HAP-1 (cell line): ENCODE measurements around the gene NCR1.
"Not testable (repeated sequence)": the region's sequence is repeated elsewhere in the genome, so short reads cannot be mapped to it uniquely, and the experiment has no call there.

Experiments
- DNase-seq, 2 experiments: peaks; one replicate each; pipeline ENCODE4 v3.0.0-alpha.2; 2016 to 2020; ENCODE audit warnings: low spot score in 2 of 2
- H3K27me3 ChIP-seq: fragments of 250-450 bp; sonication (Bioruptor Pico); 2 replicates; pipeline ENCODE4 v1.5.1; 2020; ENCODE audit warnings: low read depth, mild to moderate bottlenecking, moderate library complexity
- H3K36me3 ChIP-seq: fragments of 250-450 bp; sonication (Bioruptor Pico); replicated peaks from 2 replicates; pipeline ENCODE4 v1.5.1; 2020; ENCODE audit warnings: mild to moderate bottlenecking
- H3K4me1 ChIP-seq: fragments of 250-450 bp; sonication (Bioruptor Pico); 2 replicates; pipeline ENCODE4 v1.5.1; 2020; ENCODE audit warnings: mild to moderate bottlenecking
- H3K4me3 ChIP-seq: fragments of 250-450 bp; sonication (Bioruptor Pico); 2 replicates; pipeline ENCODE4 v1.5.1; 2020; ENCODE audit warnings: mild to moderate bottlenecking, moderate library complexity
- H3K9me3 ChIP-seq: fragments of 250-450 bp; sonication (Bioruptor Pico); 2 replicates; pipeline ENCODE4 v1.5.1; 2020; ENCODE audit warnings: mild to moderate bottlenecking, moderate library complexity
- in situ Hi-C: fragments of 300-500 bp; cut with MboI; formaldehyde crosslinking; loops from 3 replicates; pipeline ENCODE4 v1.14.3; 2020; ENCODE audit warnings: low sequenced_read_pairs, inconsistent platforms, mixed read lengths

NCR1 gene

GRCh38 chr19:54923276-54923675 lies 17.3 kb downstream of the NCR1 start:
- Histone ChIP-seq H3K36me3 (no peaks in the 10 kb centered on the region), H3K27me3 (no peaks in the 10 kb centered on the region), H3K4me1 (no peaks in the 10 kb centered on the region), H3K4me3 (no peak overlapping the region), H3K9me3 (peaks cover 2% of the 10 kb centered on the region)
- no peak for DNase-seq
- in situ Hi-C loops = no loop called here

GRCh38 chr19:54928299-54928698 lies 22.4 kb downstream of the NCR1 start:
- Histone ChIP-seq H3K36me3 (no peaks in the 10 kb centered on the region), H3K4me1 (no peaks in the 10 kb centered on the region), H3K4me3 (no peak overlapping the region), H3K27me3 (no peaks in the 10 kb centered on the region), H3K9me3 (peaks cover 7% of the 10 kb centered on the region)
- DNase-seq = no peak
- in situ Hi-C loops = no loop called here

GRCh38 chr19:54937926-54938325 lies 32.0 kb downstream of the NCR1 start:
- no peaks in the 10 kb centered on the region for H3K36me3 ChIP-seq
- no peaks in the 10 kb centered on the region for H3K9me3 ChIP-seq
- no peak overlapping the region for H3K4me3 ChIP-seq
- in situ Hi-C loops = no loop called here
- H3K4me1 ChIP-seq = no peaks in the 10 kb centered on the region
- no peak for DNase-seq
- no peaks in the 10 kb centered on the region for H3K27me3 ChIP-seq

GRCh38 chr19:54938906-54939305 lies 33.0 kb downstream of the NCR1 start:
- no peak overlapping the region for H3K4me3 ChIP-seq
- no peaks in the 10 kb centered on the region for H3K4me1 ChIP-seq
- H3K27me3 ChIP-seq = no peaks in the 10 kb centered on the region
- no peak for DNase-seq
- no peaks in the 10 kb centered on the region for H3K9me3 ChIP-seq
- in situ Hi-C loops = no loop called here
- H3K36me3 ChIP-seq = no peaks in the 10 kb centered on the region

GRCh38 chr19:54939538-54939937 lies 33.6 kb downstream of the NCR1 start:
- H3K36me3 ChIP-seq, in situ Hi-C loops, H3K4me3 ChIP-seq, H3K9me3 ChIP-seq, H3K4me1 ChIP-seq, H3K27me3 ChIP-seq, DNase-seq: not testable (repeated sequence)

- H3K9me3 ChIP-seq, DNase-seq, in situ Hi-C loops, H3K36me3 ChIP-seq, H3K4me3 ChIP-seq, H3K27me3 ChIP-seq, H3K4me1 ChIP-seq: not testable (repeated sequence)
Measured at GRCh38 chr19:54943772-54944361, 37.9 kb downstream of the NCR1 start.

- Histone ChIP-seq H3K27me3 (no peaks in the 10 kb centered on the region), H3K4me1 (no peaks in the 10 kb centered on the region), H3K4me3 (no peak within 1 kb of the TSS), H3K9me3 (no peaks in the 10 kb centered on the region), H3K36me3 (no peaks in the 10 kb centered on the region)
- in situ Hi-C loops = no loop called here
- DNase-seq = no peak
Measured at GRCh38 chr19:54947381-54947780, 41.4 kb downstream of the NCR1 start, which contains the start of gene NLRP7. NLRP7 (minus strand) TSS chr19:54947530.

- no peaks in the 10 kb centered on the region for H3K9me3 ChIP-seq
- no peak for DNase-seq
- H3K4me1 ChIP-seq = no peaks in the 10 kb centered on the region
- H3K27me3 ChIP-seq = no peaks in the 10 kb centered on the region
- no peak overlapping the region for H3K4me3 ChIP-seq
- H3K36me3 ChIP-seq = no peaks in the 10 kb centered on the region
- in situ Hi-C loops = no loop called here
Measured at GRCh38 chr19:54949412-54949811, 43.5 kb downstream of the NCR1 start.

- in situ Hi-C loops, H3K9me3 ChIP-seq, H3K4me3 ChIP-seq, DNase-seq, H3K36me3 ChIP-seq, H3K4me1 ChIP-seq, H3K27me3 ChIP-seq: not testable (repeated sequence)
Measured at GRCh38 chr19:54950580-54950979, 44.6 kb downstream of the NCR1 start.

GRCh38 chr19:54952591-54953344 lies 46.8 kb downstream of the NCR1 start:
- DNase-seq = no peak
- in situ Hi-C loops = no loop called here
- no peaks in the 10 kb centered on the region for H3K9me3 ChIP-seq
- H3K4me1 ChIP-seq = no peaks in the 10 kb centered on the region
- no peaks in the 10 kb centered on the region for H3K36me3 ChIP-seq
- no peak overlapping the region for H3K4me3 ChIP-seq
- H3K27me3 ChIP-seq = no peaks in the 10 kb centered on the region

- H3K27me3 ChIP-seq, in situ Hi-C loops, H3K9me3 ChIP-seq, H3K36me3 ChIP-seq, DNase-seq, H3K4me1 ChIP-seq, H3K4me3 ChIP-seq: not testable (repeated sequence)
Measured at GRCh38 chr19:54953345-54953713, 47.4 kb downstream of the NCR1 start.

- DNase-seq = no peak
- no peaks in the 10 kb centered on the region for H3K4me1 ChIP-seq
- no peak overlapping the region for H3K4me3 ChIP-seq
- no peaks in the 10 kb centered on the region for H3K27me3 ChIP-seq
- H3K36me3 ChIP-seq = no peaks in the 10 kb centered on the region
- in situ Hi-C loops = no loop called here
- no peaks in the 10 kb centered on the region for H3K9me3 ChIP-seq
Measured at GRCh38 chr19:54955376-54955775, 49.4 kb downstream of the NCR1 start.

GRCh38 chr19:54959840-54960239 lies 53.9 kb downstream of the NCR1 start:
- in situ Hi-C loops = no loop called here
- Histone ChIP-seq H3K36me3 (no peaks in the 10 kb centered on the region), H3K9me3 (no peaks in the 10 kb centered on the region), H3K4me1 (no peaks in the 10 kb centered on the region), H3K4me3 (no peak overlapping the region), H3K27me3 (no peaks in the 10 kb centered on the region)
- DNase-seq = no peak
